GM18868 (cell line): Measurements from ENCODE around the gene PGAP3.
"Not testable (repeated sequence)": the region's sequence is repeated elsewhere in the genome, so short reads cannot be mapped to it uniquely, and the experiment has no call there.

Source experiments
- ATAC-seq: cut with Tn5 transposase; IDR thresholded peaks from one replicate; pipeline ENCODE4 v1.9.1; 2021; ENCODE audit warnings: mild to moderate bottlenecking, moderate library complexity; ENCODE audit not compliant: unreplicated experiment

PGAP3 gene

GRCh38 chr17:39699157-39699817, 11.4 kb upstream of the PGAP3 start:
- not testable (repeated sequence) for ATAC-seq

DNA sequence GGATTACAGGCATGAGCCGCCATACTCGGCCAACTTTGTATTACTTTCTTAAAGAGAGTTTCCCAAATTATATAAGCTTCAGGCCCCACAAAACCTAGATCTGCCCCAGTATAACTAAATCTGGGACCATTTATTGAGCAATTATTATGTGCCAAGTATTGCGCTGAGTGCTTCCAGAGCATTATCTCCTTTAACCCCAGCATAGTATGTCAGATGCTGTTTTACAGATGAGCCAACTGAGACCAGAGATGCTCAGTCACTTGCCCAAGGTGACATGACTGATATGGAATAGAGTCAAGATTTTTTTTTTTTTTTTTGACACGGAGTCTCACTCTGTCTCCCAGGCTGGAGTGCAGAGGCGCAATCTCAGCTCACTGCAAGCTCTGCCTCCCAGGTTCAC, 10.1 kb upstream of the PGAP3 start:
- no peak for ATAC-seq

GRCh38 chr17:39696731-39697130, 8.9 kb upstream of the PGAP3 start:
- no peak for ATAC-seq

DNA sequence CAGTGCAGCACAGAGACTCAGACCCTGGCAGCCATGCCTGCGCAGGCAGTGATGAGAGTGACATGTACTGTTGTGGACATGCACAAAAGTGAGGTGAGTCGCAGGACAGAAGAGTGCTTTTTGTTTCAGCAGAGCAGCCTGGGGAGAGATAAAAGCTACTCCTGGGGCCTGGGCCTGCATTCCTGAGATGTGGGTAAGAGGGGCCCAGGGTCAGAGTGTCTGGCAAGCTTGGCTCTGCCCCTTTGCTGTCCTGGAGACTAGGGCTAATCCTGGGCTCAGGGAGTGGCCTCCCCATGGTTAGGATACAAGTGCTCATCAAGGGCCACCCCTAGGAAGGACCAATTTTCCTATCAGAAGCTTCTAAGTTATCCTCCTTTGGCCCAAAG, 7.2 kb upstream of the PGAP3 start:
- ATAC-seq, result no peak

DNA sequence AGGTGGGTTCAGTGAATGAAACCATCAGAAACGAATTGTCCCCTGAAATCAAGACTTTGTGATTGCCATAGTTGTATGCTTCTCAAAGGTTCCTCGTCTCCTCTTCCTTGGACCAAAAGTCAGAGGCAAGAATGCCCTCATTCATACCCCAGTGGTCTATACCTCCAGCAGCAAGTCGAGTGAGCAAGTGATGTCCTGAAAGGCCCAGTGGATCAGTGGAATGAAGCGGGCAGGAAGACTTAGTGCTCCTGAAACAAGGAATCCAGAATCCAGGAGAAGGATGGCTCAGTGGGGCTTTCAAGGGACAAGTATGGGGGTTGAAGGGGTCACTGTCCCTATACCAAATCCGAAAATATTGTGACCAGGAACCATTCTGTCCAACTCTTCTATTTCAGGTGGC, 6.7 kb upstream of the PGAP3 start:
- ATAC-seq, result no peak

DNA sequence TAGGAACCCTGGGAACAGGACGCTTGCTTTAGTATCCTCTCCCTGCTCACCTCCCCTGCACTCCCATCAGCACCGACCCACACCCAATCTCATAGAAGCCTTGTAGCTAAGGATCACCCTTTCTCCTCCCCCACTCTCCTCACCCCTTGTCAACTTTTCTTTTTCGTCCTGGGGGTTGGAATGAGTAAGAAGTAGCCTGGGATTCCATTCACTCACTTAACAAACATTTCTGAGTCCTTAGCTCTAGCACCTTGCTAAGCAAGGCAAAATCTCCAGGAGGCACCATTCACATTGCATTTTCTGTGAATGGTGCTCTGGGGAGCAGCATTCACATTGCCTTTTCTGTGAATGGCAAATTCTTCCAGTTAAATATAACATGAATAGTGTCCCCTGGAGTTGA, 1.1 kb upstream of the PGAP3 start:
- ATAC-seq, result no peak

- no peak for ATAC-seq
Measured at GRCh38 chr17:39688475-39688835, 598 bp upstream of the PGAP3 start.

GRCh38 chr17:39687101-39687545, 734 bp downstream of the PGAP3 start:
- ATAC-seq, result no peak

DNA sequence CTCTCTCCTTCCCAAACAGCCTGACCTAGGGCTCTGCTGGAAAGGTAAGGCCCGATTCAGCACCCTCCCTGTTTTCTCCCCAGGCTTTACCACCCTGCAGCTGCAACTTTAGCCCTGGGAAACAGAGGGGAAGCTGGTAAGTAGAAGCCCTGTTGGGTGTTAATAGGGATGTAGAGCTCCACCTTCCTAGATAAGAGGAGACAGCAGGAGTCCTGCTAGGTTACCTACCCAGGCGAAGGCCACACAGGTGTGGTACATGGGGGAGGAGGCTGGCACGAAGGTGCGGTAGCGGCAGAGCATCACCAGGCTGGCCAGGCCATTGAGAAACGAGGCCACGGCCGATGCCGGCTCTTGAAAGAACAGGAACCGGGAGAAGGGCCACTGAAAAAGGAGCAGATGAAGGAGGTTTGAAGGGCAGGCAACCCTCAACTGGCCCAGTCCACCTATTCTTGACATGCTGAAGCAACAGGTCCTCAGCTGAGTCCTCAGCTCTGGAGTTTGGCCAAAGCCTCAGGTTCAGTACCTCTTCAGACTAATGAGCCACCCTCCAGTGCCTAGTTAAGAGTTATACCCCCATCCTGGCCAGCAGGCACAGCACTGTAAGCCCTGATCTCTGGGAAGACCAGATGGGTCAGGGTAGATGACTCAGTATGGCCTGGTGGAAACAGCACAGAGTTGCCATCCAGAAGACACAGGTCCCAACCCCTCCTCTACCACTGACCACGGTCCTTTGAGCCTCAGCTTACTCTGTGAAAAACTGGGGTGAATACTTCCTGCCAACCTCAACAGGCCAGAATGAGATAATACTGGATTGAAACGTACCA, 3.3 kb downstream of the PGAP3 start:
- no peak for ATAC-seq

DNA sequence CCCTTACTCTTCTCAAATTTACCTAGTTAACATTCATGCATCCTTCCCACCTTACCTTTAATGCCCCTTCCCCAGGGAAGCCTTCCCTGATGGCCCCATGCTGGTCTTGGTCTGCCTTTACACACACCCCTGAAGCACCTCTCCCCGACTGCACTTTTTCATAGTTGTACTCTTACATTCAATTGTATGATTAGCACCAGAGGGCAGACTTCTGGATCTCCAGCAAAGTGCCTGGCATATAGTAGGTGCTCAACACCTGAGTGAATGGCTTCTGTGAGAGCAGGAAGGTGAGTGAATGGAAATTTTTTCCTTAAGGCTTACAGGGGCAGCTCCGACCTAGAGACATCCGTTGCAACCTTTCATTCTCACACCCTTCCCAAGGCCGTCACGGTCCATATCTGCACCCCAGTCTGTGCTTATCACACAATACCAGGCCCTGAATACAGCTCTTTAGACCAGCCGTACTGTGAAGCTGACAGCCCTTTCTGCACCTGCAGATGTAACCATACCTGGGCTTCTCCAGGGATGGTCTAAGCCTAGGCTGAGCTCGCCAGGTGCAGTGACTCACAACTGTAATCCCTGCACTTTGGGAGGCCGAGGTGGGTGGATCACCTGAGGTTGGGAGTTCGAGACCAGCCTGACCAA, 4.4 kb downstream of the PGAP3 start:
- no peak for ATAC-seq

DNA sequence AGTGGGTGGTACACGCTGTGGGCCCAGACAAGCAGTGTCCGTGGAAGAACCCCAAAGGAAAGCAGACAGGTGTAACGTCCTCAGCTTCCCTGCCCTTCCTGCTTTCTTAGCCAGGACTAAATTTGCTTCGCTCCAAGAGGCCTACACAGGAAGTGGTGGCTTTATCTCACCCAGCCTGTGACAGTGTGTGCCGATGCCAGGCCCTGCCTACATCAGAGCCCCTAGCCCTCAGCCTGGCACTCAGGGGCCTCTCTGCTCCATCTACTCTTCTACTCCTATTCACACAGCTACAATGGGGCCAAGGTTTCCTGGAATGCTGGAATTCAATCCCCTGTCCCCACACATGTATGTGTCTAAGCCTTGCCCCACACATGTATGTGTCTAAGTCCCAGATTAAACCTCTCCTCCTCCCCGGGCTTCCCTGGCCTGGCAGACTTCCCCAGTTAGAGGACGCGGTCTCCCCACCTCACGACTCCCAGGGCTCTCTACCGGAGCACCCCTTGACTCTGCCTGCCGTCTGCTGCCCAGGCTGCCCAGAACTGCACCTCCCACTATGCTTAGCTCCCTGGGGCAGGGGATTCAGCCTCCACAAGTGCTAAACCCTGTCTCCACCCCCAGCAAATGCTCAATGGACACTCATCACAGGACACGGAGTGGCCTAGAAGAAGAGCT, 8.2 kb downstream of the PGAP3 start:
- no peak for ATAC-seq

- no peak for ATAC-seq
Measured at GRCh38 chr17:39678340-39679116, 9.3 kb downstream of the PGAP3 start.

- no peak for ATAC-seq
Measured at GRCh38 chr17:39677542-39678339, 10.1 kb downstream of the PGAP3 start.

DNA sequence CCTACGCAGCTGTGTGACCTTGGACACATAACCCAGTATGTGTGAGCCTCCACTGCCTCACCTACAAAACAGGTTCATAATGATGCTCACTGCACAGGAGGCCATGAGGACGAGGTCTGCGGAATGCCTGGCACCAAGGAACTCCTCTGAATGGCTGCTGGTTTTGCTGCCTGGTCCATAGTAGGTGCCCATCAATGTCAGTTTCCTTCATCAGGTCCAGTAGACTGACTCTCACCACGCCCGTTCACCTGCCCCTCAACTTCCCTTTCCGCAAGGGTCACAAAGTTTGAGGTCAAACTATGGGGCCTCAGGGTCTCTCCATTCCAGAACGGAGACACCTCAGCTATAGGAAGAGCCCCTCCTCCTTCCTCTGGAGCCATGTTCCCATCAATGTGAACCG, 10.8 kb downstream of the PGAP3 start:
- ATAC-seq, result no peak

DNA sequence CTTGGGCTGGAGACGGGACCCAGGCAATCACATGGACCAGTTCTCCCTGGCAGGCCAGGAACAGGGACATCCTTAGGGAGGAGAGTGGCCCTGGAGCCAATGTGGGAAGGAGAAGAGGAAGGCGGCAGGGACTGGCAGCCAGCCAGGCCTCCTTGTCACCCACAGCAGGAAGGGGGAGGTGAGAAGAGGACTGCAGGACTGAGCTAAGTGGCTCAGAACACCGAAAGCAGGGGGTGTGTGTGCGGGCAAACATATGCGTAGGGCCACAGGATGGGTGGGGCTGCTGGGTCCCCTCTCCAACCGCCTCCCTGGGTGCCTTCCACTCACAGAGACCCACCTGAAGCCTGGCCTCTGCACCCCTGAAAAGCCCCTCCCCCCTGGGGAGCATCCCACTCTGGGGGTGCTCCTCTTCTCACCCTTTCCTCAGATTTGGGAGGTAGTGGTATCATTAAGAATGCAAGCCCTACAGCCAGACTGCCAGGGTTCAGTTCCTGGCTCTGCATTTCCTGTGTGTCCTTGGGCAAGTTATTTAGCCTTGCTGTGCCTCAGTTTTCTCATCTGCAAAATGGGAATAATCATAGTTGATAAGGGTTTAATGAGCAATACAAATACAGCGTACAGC, 11.5 kb downstream of the PGAP3 start:
- no peak for ATAC-seq

DNA sequence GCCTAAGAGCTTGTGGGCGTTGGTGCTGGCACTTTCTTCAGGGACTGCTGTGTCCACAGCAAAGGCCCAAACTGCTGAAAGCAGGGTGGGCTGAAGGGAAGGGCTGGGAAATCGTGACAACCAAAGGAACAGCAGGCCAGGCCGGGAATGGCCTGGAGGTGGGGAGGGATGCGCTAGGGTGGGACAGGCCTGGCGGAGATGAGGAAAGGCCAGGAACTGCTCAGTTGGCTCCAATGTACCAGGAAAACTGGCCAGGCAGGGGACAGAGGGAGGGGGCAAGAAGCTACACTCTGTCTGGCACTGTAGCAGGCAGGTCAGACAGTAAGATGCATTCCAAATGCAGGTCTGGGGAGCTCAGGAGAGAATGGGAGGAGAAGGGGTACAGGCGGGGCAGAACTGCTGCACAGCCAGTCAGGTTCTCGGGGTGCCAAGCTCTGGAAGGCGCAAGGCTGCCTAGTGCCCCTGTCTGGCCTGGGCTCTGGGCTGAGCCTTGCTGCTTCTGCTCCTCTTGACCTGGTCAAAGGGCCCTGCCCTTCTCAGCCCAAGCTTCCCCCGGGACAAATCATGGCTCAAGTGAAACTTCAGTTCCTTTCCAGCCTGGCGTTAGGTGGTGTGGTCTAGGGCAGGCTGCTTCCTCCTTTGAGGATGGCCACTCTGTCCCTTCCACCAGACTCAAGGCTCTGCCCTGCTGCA, 12.3 kb downstream of the PGAP3 start:
- ATAC-seq, result no peak

DNA sequence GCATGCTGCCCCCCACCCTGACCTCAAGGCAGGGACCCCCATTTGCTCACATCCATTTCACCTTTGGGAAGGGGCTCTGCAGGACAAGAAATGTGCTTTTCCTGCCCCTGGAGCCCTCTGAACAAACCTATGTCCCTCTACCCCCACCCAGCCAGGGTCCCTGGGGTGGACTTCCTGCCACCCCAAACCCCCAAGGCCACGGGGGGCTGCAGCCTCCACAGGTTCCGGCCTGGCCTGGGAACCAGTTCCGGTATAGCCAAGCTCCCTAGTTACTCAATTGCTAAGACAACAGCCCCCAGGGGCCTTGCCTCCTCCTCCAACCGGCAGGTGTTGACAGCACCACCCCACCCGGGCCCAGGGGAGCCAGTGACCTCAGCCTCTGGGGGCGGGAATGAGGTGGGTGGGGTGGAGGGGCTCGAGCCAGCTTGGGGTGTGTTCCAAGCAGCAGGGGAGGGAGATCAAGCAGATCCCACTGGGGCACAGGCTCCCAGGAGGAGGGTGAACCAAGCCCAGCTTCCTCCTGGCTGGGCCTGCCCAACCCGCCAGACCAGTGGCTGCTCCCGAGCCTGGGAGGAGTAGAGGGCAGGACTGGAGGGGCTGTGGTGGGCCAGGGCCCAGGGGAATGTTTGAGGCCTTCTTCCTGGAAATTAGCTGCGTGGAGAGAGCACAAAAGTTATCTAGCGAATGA, 13.0 kb downstream of the PGAP3 start:
- ATAC-seq, result no peak

GRCh38 chr17:39674179-39674578, 13.7 kb downstream of the PGAP3 start:
- no peak for ATAC-seq
